ENCODE data around the gene BMPR1A.

DNA sequence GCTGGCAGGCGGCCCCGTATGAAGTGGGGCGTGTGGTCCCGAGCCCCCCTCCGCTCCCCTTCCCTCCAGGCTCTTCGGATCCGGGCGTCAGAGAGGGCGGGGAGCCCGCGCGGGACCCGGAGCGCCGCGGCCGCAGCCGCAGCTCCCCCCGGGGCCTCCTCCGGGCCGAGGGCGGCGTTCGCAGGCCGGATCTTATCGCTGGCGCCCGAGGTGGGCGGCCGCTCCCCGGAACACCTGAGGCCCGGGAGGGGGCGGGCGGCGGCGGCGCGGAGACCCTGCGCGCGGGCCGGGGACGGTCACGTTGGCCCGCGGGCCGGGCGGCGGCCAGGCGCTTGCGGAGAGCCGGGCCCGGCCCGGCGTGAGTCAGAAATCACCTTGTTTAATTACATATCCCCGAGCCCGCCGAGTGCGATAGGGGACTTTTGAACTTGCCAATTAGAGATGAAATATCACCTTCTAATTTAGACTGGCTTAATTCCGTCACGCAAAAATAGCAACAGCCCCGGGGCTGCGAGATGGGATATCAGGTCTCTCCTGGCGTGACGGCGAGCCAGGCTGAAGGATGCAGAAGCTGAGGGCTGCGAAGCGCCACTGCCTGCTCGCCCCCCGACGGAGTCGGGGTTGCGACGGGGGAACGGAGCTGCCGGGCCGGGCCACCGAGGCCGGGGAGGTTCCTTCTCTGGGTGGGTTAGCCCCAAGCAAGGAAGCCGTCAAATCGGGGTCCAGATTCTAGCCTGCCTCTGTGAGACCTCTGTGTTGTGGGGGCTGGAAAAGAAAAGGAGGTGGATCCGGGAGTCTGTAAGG is 44.7 kb upstream of the BMPR1A start:
- no peak for TF ChIP-seq FOXM1 (IDR thresholded peaks at IDR 0.05; ENCODE audit: borderline replicate concordance)
- TF ChIP-seq SUZ12 (IDR thresholded peaks at IDR 0.05) = no peak
- no peak for TF ChIP-seq SP1 (IDR thresholded peaks at IDR 0.05)
- TF ChIP-seq, protein P1, sequence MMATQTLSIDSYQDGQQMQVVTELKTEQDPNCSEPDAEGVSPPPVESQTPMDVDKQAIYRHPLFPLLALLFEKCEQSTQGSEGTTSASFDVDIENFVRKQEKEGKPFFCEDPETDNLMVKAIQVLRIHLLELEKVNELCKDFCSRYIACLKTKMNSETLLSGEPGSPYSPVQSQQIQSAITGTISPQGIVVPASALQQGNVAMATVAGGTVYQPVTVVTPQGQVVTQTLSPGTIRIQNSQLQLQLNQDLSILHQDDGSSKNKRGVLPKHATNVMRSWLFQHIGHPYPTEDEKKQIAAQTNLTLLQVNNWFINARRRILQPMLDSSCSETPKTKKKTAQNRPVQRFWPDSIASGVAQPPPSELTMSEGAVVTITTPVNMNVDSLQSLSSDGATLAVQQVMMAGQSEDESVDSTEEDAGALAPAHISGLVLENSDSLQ (IDR thresholded peaks at IDR 0.05) = no peak
- no peak for TF ChIP-seq BHLHE40 (IDR thresholded peaks at IDR 0.05; ENCODE audit: borderline replicate concordance)
- no peak for TF ChIP-seq NFRKB (IDR thresholded peaks at IDR 0.05)
- TF ChIP-seq ZNF384 (IDR thresholded peaks at IDR 0.05) = no peak
- TF ChIP-seq FOXA1 (IDR thresholded peaks at IDR 0.05) = no peak
- no peak for TF ChIP-seq ARNT (IDR thresholded peaks at IDR 0.05)
- TF ChIP-seq FOXK2 (IDR thresholded peaks at IDR 0.05) = no peak
- no peak for TF ChIP-seq HDGF (IDR thresholded peaks at IDR 0.05; ENCODE audit: borderline replicate concordance)
- peak; percentile 51 for TF ChIP-seq L3MBTL2 (conservative IDR thresholded peaks at IDR 0.05)
